ENCODE measurements around the gene IQGAP2. TPM values are rescaled to one million over a fixed set of nuclear protein-coding genes. Genes with fewer than 3 reads are reported as not detected.
A peak's percentile ranks its signal among the peaks of the same experiment; 100 is the strongest.
"Not testable (repeated sequence)": the region's sequence is repeated elsewhere in the genome, so short reads cannot be mapped to it uniquely, and the experiment has no call there.

Gene IQGAP2
- total and polyA plus RNA-seq, 9 of the 15 experiments (the other 6 are each of a cell fraction or from before 2014, with no cell fraction given), result 8.7 to 23.2 (median 17.4) TPM

GRCh38 chr5:76369668-76370067 lies 33.4 kb upstream of the IQGAP2 start (continued):
- TF ChIP-seq CXXC5 (CRISPR knock-in tag; IDR thresholded peaks at IDR 0.05) (0 out of 2 replicates have a peak, but pooled peaks have one; percentile 23), HLTF (IDR thresholded peaks at IDR 0.05) (0 out of 2 replicates have a peak, but pooled peaks have one; percentile 43), CBFA2T3 (IDR thresholded peaks at IDR 0.05) (peak; percentile 85), HDAC3 (IDR thresholded peaks at IDR 0.05; ENCODE audit: borderline replicate concordance, partially characterized antibody) (peak; percentile 34), ZEB2 (IDR thresholded peaks at IDR 0.05) (peak; percentile 69), MTA2 (IDR thresholded peaks at IDR 0.05; ENCODE audit: low read depth) (peak; percentile 53), TFAP4 (CRISPR knock-in tag; IDR thresholded peaks at IDR 0.05; ENCODE audit: borderline replicate concordance) (peak; percentile 93), JUND (IDR thresholded peaks at IDR 0.05; ENCODE audit: borderline replicate concordance, low read depth, low read length) (peak; percentile 54; the same call in 1 of the 2 replicates), MEIS2 (IDR thresholded peaks at IDR 0.05; ENCODE audit: partially characterized antibody) (peak; percentile 31), TAL1 (IDR thresholded peaks at IDR 0.05) (peak; percentile 55), HDAC1 (IDR thresholded peaks at IDR 0.05) (peak in 1 of 2 experiments; percentile 36; a peak in 1 of 4 replicates), TBL1XR1 (IDR thresholded peaks at IDR 0.05; ENCODE audit: low read length in 2 of 2) (peak in 1 of 2 experiments; percentile 75; a peak in 2 of 4 replicates), CREM (IDR thresholded peaks at IDR 0.05; ENCODE audit: low read depth) (0 out of 2 replicates have a peak, but pooled peaks have one; percentile 8), TEAD4 (IDR thresholded peaks at IDR 0.05; ENCODE audit: low read length) (peak; percentile 72), SMARCA4 (IDR thresholded peaks at IDR 0.05) (peak; percentile 75; the same call in 1 of the 2 replicates), PBX2 (tag; conservative IDR thresholded peaks at IDR 0.05; ENCODE audit: low read depth) (peak; percentile 27), HMBOX1 (IDR thresholded peaks at IDR 0.05) (peak; percentile 38; the same call in 1 of the 2 replicates), ESRRA (IDR thresholded peaks at IDR 0.05; ENCODE audit: borderline replicate concordance, low read depth) (peak; percentile 48; the same call in 1 of the 2 replicates), ARID1B (IDR thresholded peaks at IDR 0.05) (peak; percentile 82)
- not testable (repeated sequence) for TF ChIP-seq JUND (tag; IDR thresholded peaks at IDR 0.05; ENCODE audit: borderline replicate concordance, low read depth, low read length); TEAD4 (CRISPR knock-in tag; IDR thresholded peaks at IDR 0.05; ENCODE audit: borderline replicate concordance); PBX2 (CRISPR knock-in tag; IDR thresholded peaks at IDR 0.05; ENCODE audit: low read depth)
